Liver (tissue), 9 donors: ENCODE results near the gene MARCHF10. TPM values are rescaled to one million over a fixed set of nuclear protein-coding genes. Genes with fewer than 3 reads are reported as not detected.

Experiments used
- DNase-seq: peaks from one replicate; pipeline ENCODE4 v3.0.0-alpha.2; 2017; ENCODE audit warnings: low spot score
- H3K27ac ChIP-seq, 2 donors: one replicate each; pipeline ENCODE4 v1.7.0; 2013; ENCODE audit warnings: inconsistent platforms in 2 of 2, low read length in 2 of 2, control low read depth in 1 of 2, low read depth in 1 of 2, mild to moderate bottlenecking in 1 of 2
- H3K27me3 ChIP-seq, 4 donors: one replicate each; pipeline versions ENCODE4 v1.6.1 to v1.7.0; 2013; ENCODE audit warnings: low read length in 3 of 4, inconsistent platforms in 1 of 4, mild to moderate bottlenecking in 1 of 4, moderate library complexity in 1 of 4; ENCODE audit not compliant: control insufficient read depth in 4 of 4, insufficient read depth in 4 of 4
- H3K36me3 ChIP-seq, 4 donors: one replicate each; pipeline versions ENCODE4 v1.6.1 to v1.7.0; 2013; ENCODE audit warnings: low read length in 3 of 4, mild to moderate bottlenecking in 3 of 4, low read depth in 1 of 4, moderate library complexity in 1 of 4; ENCODE audit not compliant: control insufficient read depth in 4 of 4, insufficient read depth in 3 of 4
- H3K4me1 ChIP-seq, 4 donors: one replicate each; pipeline versions ENCODE4 v1.6.1 to v1.7.0; 2013; ENCODE audit warnings: low read length in 3 of 4, mild to moderate bottlenecking in 3 of 4, moderate library complexity in 1 of 4; ENCODE audit not compliant: control insufficient read depth in 4 of 4, insufficient read depth in 4 of 4
- H3K4me3 ChIP-seq, 3 donors: one replicate each; pipeline versions ENCODE4 v1.6.1 to v1.7.0; 2013; ENCODE audit warnings: low read length in 3 of 3, control low read depth in 1 of 3, low read depth in 1 of 3, mild to moderate bottlenecking in 1 of 3
- H3K9ac ChIP-seq, 2 donors: one replicate each; pipeline ENCODE4 v1.7.0; 2013; ENCODE audit warnings: low read length in 2 of 2, mild to moderate bottlenecking in 2 of 2, moderate library complexity in 2 of 2, control low read depth in 1 of 2, low read depth in 1 of 2
- H3K9me3 ChIP-seq, 4 donors: one replicate each; pipeline versions ENCODE4 v1.6.1 to v1.7.0; 2013; ENCODE audit warnings: low read length in 3 of 4; ENCODE audit not compliant: control insufficient read depth in 4 of 4
- EGR1 ChIP-seq, 2 donors: IDR thresholded peaks; 2 replicates each; pipeline ENCODE4 v1.6.1; 2016 to 2018; ENCODE audit warnings: antibody characterized with exemption in 2 of 2, low read depth in 2 of 2
- FOXA1 ChIP-seq: IDR thresholded peaks from 2 replicates; pipeline ENCODE4 v1.6.1; 2016; ENCODE audit warnings: antibody characterized with exemption
- FOXA2 ChIP-seq: IDR thresholded peaks from 2 replicates; pipeline ENCODE4 v1.6.1; 2016; ENCODE audit warnings: antibody characterized with exemption
- GABPA ChIP-seq, 2 donors: IDR thresholded peaks in 1 of 2; conservative IDR thresholded peaks in 1 of 2; 2 replicates each; pipeline ENCODE4 v1.6.1; 2016; ENCODE audit warnings: antibody characterized with exemption in 2 of 2, mild to moderate bottlenecking in 1 of 2, moderate library complexity in 1 of 2
- HNF4A ChIP-seq, 2 donors: conservative IDR thresholded peaks; 2 replicates each; pipeline ENCODE4 v1.6.1; 2016; ENCODE audit warnings: antibody characterized with exemption in 2 of 2, mild to moderate bottlenecking in 2 of 2
- HNF4G ChIP-seq: IDR thresholded peaks from 2 replicates; pipeline ENCODE4 v1.6.1; 2016; ENCODE audit warnings: antibody characterized with exemption
- JUND ChIP-seq, 2 donors: IDR thresholded peaks; 2 replicates each; pipeline ENCODE4 v1.6.1; 2016; ENCODE audit warnings: antibody characterized with exemption in 2 of 2
- NR2F2 ChIP-seq: IDR thresholded peaks from 2 replicates; pipeline ENCODE4 v1.6.1; 2016; ENCODE audit warnings: antibody characterized with exemption
- RAD21 ChIP-seq, 2 donors: IDR thresholded peaks; 2 replicates each; pipeline ENCODE4 v1.6.1; 2016; ENCODE audit warnings: antibody characterized with exemption in 2 of 2, mild to moderate bottlenecking in 2 of 2
- RXRA ChIP-seq, 2 donors: IDR thresholded peaks; 2 replicates each; pipeline ENCODE4 v1.6.1; 2017 to 2018; ENCODE audit warnings: antibody characterized with exemption in 2 of 2, mild to moderate bottlenecking in 1 of 2
- SP1 ChIP-seq: IDR thresholded peaks from 2 replicates; pipeline ENCODE4 v1.6.1; 2018; ENCODE audit warnings: antibody characterized with exemption, mild to moderate bottlenecking
- TAF1 ChIP-seq: conservative IDR thresholded peaks from 2 replicates; pipeline ENCODE4 v1.6.1; 2016; ENCODE audit warnings: antibody characterized with exemption, mild to moderate bottlenecking
- YY1 ChIP-seq: IDR thresholded peaks from 2 replicates; pipeline ENCODE4 v1.6.1; 2016; ENCODE audit warnings: antibody characterized with exemption, mild to moderate bottlenecking
- WGBS: extraction: QIAGEN DNeasy Blood & Tissue Kit; methylation state at CpG from one replicate; pipeline ENCODE4 v1.1.7; 2013; 5-methylcytosine and 5-hydroxymethylcytosine counted together
- polyA plus RNA-seq, 2 donors: library from polyadenylated mRNA; stranded (reverse) in 1 of 2; unstranded in 1 of 2; fragments of 200-250 nt in 1 of 2; fragments of >200 nt in 1 of 2; fragmentation: Nextera tagmentation in 1 of 2; extraction: Ambion mirVana in 1 of 2; gene quantifications; one replicate each; pipeline versions ENCODE4 v1.2.1 to v1.2.3, GENCODE V29; 2013 to 2015
- total RNA-seq, 2 donors: library from RNA; depleted of rRNA; stranded (reverse); fragments of >200 nt; gene quantifications; one replicate each; pipeline ENCODE4 v1.2.3, GENCODE V29; 2014
- TF ChIP-seq, protein P1 (sequence below): fragments of 150-350 bp; IDR thresholded peaks from 2 replicates; pipeline ENCODE4 v1.5.1; 2017; ENCODE audit warnings: improper control_type of control experiment, low read depth, low read length; ENCODE audit not compliant: missing input control
- TF ChIP-seq, protein P2 (sequence below): IDR thresholded peaks from 2 replicates; pipeline ENCODE4 v1.6.1; 2016; ENCODE audit warnings: antibody characterized with exemption
- TF ChIP-seq, protein P3 (sequence below): IDR thresholded peaks from 2 replicates; pipeline ENCODE4 v1.6.1; 2016; ENCODE audit warnings: antibody characterized with exemption, mild to moderate bottlenecking
- TF ChIP-seq, protein P4 (sequence below): IDR thresholded peaks from 2 replicates; pipeline ENCODE4 v1.6.1; 2016; ENCODE audit warnings: antibody characterized with exemption
- TF ChIP-seq, protein P5 (sequence below): IDR thresholded peaks from 2 replicates; pipeline ENCODE4 v1.6.1; 2016; ENCODE audit warnings: antibody characterized with exemption
- donor health status: healthy.
- donor health status: healthy.
- donor health status: healthy.
- donor health status: healthy.
- donor health status: healthy.

The MARCHF10 gene
- total and polyA plus RNA-seq, 4 donors = not detected

DNA sequence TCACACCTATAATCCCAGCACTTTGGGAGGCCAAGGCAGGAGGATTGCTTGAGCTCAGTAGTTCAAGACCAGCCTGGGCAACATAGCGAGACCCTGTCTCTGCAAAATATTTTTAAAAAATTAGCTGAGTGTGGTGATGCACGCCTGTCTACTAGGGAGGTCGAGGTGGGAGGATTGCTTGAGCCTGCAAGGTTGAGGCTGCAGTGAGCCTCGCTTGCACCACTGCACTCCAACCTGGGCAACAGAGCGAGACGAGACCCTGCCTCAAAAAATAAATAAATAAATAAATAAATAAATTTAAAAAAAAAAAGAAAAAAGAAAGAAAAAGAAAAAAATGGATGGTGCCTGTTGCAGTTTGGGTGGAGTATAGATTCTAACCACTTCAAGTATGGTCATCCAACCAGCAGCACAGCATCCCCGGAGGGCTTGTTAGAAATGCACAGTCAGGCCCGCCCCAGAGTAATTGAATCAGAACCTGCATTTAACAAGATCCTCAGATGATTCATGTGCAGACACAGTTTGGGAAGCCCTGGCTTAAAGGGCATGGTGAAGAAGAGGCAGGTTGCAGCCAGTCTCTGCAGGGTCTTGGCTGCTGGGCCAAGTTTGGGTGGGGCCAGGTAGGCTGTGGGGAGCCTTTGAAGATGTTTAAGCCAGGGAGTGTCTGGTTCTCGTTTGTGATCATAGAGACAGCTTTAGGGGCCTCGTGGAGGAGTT lies 139.9 kb downstream of the MARCHF10 start (continued):
- no peak for TF ChIP-seq EGR1 (IDR thresholded peaks at IDR 0.05; ENCODE audit: low read depth in 2 of 2)

DNA sequence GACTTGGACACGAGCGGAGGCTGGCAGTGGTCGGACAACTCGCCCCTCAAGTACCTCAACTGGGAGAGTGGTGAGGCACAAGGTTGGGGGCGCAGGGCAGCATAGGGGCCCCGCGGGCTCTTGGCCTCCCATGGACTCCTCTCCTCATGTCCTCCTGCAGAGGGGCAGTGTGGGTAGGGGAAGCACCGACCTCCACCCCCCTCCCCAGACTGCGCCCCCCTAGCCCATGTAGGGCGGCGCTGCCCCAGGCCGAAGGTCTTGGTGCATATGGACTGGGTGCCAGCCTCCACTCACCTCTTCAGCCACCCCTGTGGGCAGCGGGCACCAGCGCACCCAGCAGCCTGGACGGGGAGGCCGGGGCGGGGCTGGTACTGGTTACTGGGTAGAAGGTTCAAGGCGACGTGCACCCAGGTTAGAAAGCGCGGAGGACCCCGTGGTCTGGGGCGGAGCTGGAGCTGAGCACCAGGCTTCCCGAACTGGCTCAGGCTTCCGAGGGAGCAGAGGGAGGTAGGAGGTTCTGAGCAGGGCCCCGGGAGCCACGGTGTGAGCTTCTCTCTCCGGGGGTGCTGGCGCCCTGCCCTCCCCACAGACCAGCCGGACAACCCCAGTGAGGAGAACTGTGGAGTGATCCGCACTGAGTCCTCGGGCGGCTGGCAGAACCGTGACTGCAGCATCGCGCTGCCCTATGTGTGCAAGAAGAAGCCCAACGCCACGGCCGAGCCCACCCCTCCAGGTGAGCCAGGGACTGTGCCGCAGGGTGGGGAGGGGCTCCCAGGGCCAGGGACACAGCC lies 141.1 kb downstream of the MARCHF10 start:
- Histone ChIP-seq H3K4me3 (no peak overlapping the region), H3K27ac (no peak overlapping the region), H3K4me1 (no peaks in the 10 kb centered on the region), H3K27me3 (no peaks in the 10 kb centered on the region), H3K9me3 (no peaks in the 10 kb centered on the region), H3K36me3 (no peaks in the 10 kb centered on the region), H3K9ac (no peak overlapping the region)
- no peak for TF ChIP-seq NR2F2
- TF ChIP-seq FOXA1 = no peak
- TF ChIP-seq TAF1 = no peak
- TF ChIP-seq, protein P1, sequence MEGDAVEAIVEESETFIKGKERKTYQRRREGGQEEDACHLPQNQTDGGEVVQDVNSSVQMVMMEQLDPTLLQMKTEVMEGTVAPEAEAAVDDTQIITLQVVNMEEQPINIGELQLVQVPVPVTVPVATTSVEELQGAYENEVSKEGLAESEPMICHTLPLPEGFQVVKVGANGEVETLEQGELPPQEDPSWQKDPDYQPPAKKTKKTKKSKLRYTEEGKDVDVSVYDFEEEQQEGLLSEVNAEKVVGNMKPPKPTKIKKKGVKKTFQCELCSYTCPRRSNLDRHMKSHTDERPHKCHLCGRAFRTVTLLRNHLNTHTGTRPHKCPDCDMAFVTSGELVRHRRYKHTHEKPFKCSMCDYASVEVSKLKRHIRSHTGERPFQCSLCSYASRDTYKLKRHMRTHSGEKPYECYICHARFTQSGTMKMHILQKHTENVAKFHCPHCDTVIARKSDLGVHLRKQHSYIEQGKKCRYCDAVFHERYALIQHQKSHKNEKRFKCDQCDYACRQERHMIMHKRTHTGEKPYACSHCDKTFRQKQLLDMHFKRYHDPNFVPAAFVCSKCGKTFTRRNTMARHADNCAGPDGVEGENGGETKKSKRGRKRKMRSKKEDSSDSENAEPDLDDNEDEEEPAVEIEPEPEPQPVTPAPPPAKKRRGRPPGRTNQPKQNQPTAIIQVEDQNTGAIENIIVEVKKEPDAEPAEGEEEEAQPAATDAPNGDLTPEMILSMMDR = no peak
- no peak for TF ChIP-seq YY1
- no peak for TF ChIP-seq RXRA (IDR thresholded peaks at IDR 0.05)
- TF ChIP-seq, protein P2, sequence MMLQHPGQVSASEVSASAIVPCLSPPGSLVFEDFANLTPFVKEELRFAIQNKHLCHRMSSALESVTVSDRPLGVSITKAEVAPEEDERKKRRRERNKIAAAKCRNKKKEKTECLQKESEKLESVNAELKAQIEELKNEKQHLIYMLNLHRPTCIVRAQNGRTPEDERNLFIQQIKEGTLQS = no peak
- TF ChIP-seq GABPA (IDR thresholded peaks at IDR 0.05 in 1 of 2, conservative IDR thresholded peaks at IDR 0.05 in 1 of 2) = no peak
- TF ChIP-seq, protein P3, sequence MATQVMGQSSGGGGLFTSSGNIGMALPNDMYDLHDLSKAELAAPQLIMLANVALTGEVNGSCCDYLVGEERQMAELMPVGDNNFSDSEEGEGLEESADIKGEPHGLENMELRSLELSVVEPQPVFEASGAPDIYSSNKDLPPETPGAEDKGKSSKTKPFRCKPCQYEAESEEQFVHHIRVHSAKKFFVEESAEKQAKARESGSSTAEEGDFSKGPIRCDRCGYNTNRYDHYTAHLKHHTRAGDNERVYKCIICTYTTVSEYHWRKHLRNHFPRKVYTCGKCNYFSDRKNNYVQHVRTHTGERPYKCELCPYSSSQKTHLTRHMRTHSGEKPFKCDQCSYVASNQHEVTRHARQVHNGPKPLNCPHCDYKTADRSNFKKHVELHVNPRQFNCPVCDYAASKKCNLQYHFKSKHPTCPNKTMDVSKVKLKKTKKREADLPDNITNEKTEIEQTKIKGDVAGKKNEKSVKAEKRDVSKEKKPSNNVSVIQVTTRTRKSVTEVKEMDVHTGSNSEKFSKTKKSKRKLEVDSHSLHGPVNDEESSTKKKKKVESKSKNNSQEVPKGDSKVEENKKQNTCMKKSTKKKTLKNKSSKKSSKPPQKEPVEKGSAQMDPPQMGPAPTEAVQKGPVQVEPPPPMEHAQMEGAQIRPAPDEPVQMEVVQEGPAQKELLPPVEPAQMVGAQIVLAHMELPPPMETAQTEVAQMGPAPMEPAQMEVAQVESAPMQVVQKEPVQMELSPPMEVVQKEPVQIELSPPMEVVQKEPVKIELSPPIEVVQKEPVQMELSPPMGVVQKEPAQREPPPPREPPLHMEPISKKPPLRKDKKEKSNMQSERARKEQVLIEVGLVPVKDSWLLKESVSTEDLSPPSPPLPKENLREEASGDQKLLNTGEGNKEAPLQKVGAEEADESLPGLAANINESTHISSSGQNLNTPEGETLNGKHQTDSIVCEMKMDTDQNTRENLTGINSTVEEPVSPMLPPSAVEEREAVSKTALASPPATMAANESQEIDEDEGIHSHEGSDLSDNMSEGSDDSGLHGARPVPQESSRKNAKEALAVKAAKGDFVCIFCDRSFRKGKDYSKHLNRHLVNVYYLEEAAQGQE = no peak
- TF ChIP-seq HNF4G = no peak
- TF ChIP-seq FOXA2 = no peak
- no peak for TF ChIP-seq HNF4A (conservative IDR thresholded peaks at IDR 0.05)
- no peak for TF ChIP-seq JUND (IDR thresholded peaks at IDR 0.05)
- no peak for TF ChIP-seq RAD21 (IDR thresholded peaks at IDR 0.05)
- no peak for TF ChIP-seq EGR1 (IDR thresholded peaks at IDR 0.05; ENCODE audit: low read depth in 2 of 2)
- TF ChIP-seq SP1 = no peak
- TF ChIP-seq, protein P4, sequence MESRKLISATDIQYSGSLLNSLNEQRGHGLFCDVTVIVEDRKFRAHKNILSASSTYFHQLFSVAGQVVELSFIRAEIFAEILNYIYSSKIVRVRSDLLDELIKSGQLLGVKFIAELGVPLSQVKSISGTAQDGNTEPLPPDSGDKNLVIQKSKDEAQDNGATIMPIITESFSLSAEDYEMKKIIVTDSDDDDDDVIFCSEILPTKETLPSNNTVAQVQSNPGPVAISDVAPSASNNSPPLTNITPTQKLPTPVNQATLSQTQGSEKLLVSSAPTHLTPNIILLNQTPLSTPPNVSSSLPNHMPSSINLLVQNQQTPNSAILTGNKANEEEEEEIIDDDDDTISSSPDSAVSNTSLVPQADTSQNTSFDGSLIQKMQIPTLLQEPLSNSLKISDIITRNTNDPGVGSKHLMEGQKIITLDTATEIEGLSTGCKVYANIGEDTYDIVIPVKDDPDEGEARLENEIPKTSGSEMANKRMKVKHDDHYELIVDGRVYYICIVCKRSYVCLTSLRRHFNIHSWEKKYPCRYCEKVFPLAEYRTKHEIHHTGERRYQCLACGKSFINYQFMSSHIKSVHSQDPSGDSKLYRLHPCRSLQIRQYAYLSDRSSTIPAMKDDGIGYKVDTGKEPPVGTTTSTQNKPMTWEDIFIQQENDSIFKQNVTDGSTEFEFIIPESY = no peak
- TF ChIP-seq, protein P5, sequence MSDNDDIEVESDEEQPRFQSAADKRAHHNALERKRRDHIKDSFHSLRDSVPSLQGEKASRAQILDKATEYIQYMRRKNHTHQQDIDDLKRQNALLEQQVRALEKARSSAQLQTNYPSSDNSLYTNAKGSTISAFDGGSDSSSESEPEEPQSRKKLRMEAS = no peak
- DNase-seq = no peak
- 92% methylated on average over 40 of the region's 40 CpGs for WGBS
